ENCODE results near the gene BAIAP2L2. TPM values are rescaled to one million over a fixed set of nuclear protein-coding genes. Genes with fewer than 3 reads are reported as not detected.
"Not testable (repeated sequence)": the region's sequence is repeated elsewhere in the genome, so short reads cannot be mapped to it uniquely, and the experiment has no call there.

BAIAP2L2 gene
- not detected for total RNA-seq

- TF ChIP-seq POLR2A (IDR thresholded peaks at IDR 0.05) = no peak
- TF ChIP-seq CTCF (IDR thresholded peaks at IDR 0.05) = no peak
- TF ChIP-seq POLR2AphosphoS5 (IDR thresholded peaks at IDR 0.05; ENCODE audit: insufficient read depth in 1 of 2, low read depth in 1 of 2) = no peak
- no peak for DNase-seq (ENCODE audit: extremely low spot score in 2 of 2)
These were observed at the start of gene BAIAP2L2 for GRCh38 chr22:38110008-38110862. Gene BAIAP2L2 (minus strand): TSS chr22:38110684. CDS start chr22:38110525, 159 bp downstream.

GRCh38 chr22:38155703-38156102, 45.2 kb upstream of the BAIAP2L2 start:
- Histone ChIP-seq H3K4me1 (peaks cover 7% of the 10 kb centered on the region), H3K36me3 (no peaks in the 10 kb centered on the region), H3K4me3 (no peak overlapping the region), H3K27ac (no peak overlapping the region), H3K9me3 (no peaks in the 10 kb centered on the region), H3K27me3 (no peaks in the 10 kb centered on the region)
- no peak for DNase-seq (ENCODE audit: extremely low spot score in 2 of 2)
- TF ChIP-seq POLR2A (IDR thresholded peaks at IDR 0.05) (no peak), CTCF (IDR thresholded peaks at IDR 0.05) (no peak), POLR2AphosphoS5 (IDR thresholded peaks at IDR 0.05; ENCODE audit: insufficient read depth in 1 of 2, low read depth in 1 of 2) (no peak)
- intact Hi-C loops (cut with DNase I) = no loop called here

More at GRCh38 chr22:38110008-38110862, at the start of gene BAIAP2L2:
- no peak within 1 kb of the TSS for H3K4me3 ChIP-seq
- H3K36me3 ChIP-seq = no peaks in the 10 kb centered on the region
- intact Hi-C loops (cut with DNase I) = loop anchor here (10.0 kb wide), 1 partner anchor 245 kb away; no protein-coding TSS in a partner anchor
- H3K9me3 ChIP-seq = no peaks in the 10 kb centered on the region
- no peaks in the 10 kb centered on the region for H3K27me3 ChIP-seq
- H3K27ac ChIP-seq = no peak within 1 kb of the TSS
- peaks cover 5% of the 10 kb centered on the region for H3K4me1 ChIP-seq

GRCh38 chr22:38154563-38154915, 44.1 kb upstream of the BAIAP2L2 start:
- H3K36me3 ChIP-seq; DNase-seq (ENCODE audit: extremely low spot score in 2 of 2); H3K9me3 ChIP-seq; H3K27me3 ChIP-seq; H3K4me1 ChIP-seq; H3K27ac ChIP-seq; H3K4me3 ChIP-seq; intact Hi-C loops (cut with DNase I): not testable (repeated sequence)

GRCh38 chr22:38153821-38154562, 43.5 kb upstream of the BAIAP2L2 start:
- H3K4me1 ChIP-seq = peaks cover 7% of the 10 kb centered on the region

GRCh38 chr22:38151126-38151500, 40.6 kb upstream of the BAIAP2L2 start:
- DNase-seq (ENCODE audit: extremely low spot score in 2 of 2) = no peak
- no peak overlapping the region for H3K4me3 ChIP-seq
- H3K36me3 ChIP-seq = no peaks in the 10 kb centered on the region
- H3K27me3 ChIP-seq = no peaks in the 10 kb centered on the region
- peaks cover 7% of the 10 kb centered on the region for H3K4me1 ChIP-seq
- no peak overlapping the region for H3K27ac ChIP-seq
- TF ChIP-seq CTCF (IDR thresholded peaks at IDR 0.05) (no peak), POLR2AphosphoS5 (IDR thresholded peaks at IDR 0.05; ENCODE audit: insufficient read depth in 1 of 2, low read depth in 1 of 2) (no peak), POLR2A (IDR thresholded peaks at IDR 0.05) (no peak)
- intact Hi-C loops (cut with DNase I) = no loop called here
- H3K9me3 ChIP-seq = no peaks in the 10 kb centered on the region

More at GRCh38 chr22:38153821-38154562, 43.5 kb upstream of the BAIAP2L2 start:
- Histone ChIP-seq H3K27me3 (no peaks in the 10 kb centered on the region), H3K9me3 (no peaks in the 10 kb centered on the region), H3K27ac (no peak overlapping the region), H3K4me3 (no peak overlapping the region), H3K36me3 (no peaks in the 10 kb centered on the region)
- no peak for TF ChIP-seq CTCF (IDR thresholded peaks at IDR 0.05)
- no peak for TF ChIP-seq POLR2A (IDR thresholded peaks at IDR 0.05)
- no peak for TF ChIP-seq POLR2AphosphoS5 (IDR thresholded peaks at IDR 0.05; ENCODE audit: insufficient read depth in 1 of 2, low read depth in 1 of 2)
- intact Hi-C loops (cut with DNase I) = no loop called here
- DNase-seq (ENCODE audit: extremely low spot score in 2 of 2) = no peak
